NCI-H128 (cell line): ENCODE measurements around the gene TREH.
A peak's percentile ranks its signal among the peaks of the same experiment; 100 is the strongest.
"Not testable (repeated sequence)": the region's sequence is repeated elsewhere in the genome, so short reads cannot be mapped to it uniquely, and the experiment has no call there.

Source experiments
- DNase-seq: peaks from one replicate; lab custom pipeline; 2025; ENCODE audit not compliant: unreplicated experiment; lab: John Stamatoyannopoulos, UW

The TREH gene

GRCh38 chr11:118697346-118697745 lies 17.9 kb upstream of the TREH start:
- no peak for DNase-seq

GRCh38 chr11:118696673-118697226 lies 17.3 kb upstream of the TREH start:
- DNase-seq: no peak

GRCh38 chr11:118694771-118695170 lies 15.3 kb upstream of the TREH start:
- no peak for DNase-seq

GRCh38 chr11:118694185-118694584 lies 14.7 kb upstream of the TREH start:
- no peak for DNase-seq

GRCh38 chr11:118691926-118692830 lies 12.7 kb upstream of the TREH start:
- no peak for DNase-seq

- no peak for DNase-seq
These were observed 11.3 kb upstream of the TREH start for GRCh38 chr11:118690553-118691304.

DNA sequence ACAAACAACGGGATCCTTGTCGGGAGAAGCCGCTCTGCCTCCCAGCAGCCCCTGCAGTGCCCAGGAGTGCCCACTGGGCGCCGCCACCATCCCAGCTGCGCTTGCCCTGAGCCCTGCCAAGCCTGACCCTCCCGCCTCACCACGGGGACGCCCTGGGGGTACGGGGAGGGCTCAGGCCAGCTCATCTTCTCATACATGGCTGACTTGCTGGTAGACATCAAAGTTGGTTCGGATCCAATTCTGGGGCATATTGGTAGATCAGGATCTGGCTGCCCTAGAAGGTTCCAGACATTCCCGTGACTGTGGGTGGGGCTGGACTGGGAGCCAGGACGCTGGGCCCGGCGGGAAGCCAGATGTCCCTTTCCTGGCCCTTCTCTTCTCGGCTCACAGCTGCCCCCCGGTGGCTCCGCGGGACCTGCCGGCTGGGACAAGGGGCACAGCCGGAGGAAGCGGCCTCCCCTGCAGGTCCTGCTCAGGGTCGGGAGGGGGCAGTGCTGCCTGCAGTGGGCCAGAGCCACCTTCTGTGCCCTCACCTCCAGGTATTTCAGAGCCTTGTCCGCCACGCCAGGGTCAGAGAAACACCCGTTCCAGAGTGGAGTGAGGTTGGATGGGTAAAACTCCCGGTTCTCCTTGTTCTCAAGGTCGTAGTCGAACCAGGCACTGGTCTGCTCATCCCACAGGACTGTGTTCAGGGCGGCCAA lies 10.6 kb upstream of the TREH start:
- DNase-seq: peak; percentile 61

- no peak for DNase-seq
These were observed 10.0 kb upstream of the TREH start for GRCh38 chr11:118689503-118689851.

GRCh38 chr11:118688851-118689502 lies 9.5 kb upstream of the TREH start:
- no peak for DNase-seq

DNA sequence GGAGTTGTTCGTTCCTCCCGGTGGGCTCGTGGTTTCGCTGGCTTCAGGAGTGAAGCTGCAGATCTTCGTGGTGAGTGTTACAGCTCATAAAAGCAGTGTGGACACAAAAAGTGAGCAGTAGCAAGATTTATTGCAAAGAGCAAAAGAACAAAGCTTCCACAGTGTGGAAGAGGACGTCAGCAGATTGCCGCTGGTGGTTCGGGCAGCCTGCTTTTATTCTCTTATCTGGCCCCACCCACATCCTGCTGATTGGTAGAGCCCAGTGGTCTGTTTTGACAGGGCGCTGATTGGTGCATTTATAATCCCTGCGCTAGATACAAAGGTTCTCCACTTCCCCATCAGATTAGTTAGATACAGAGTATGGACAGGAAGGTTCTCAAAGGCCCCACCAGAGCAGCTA lies 8.9 kb upstream of the TREH start:
- DNase-seq: not testable (repeated sequence)

- no peak for DNase-seq
These were observed 8.5 kb upstream of the TREH start for GRCh38 chr11:118687906-118688305.

- no peak for DNase-seq
These were observed 4.7 kb upstream of the TREH start for GRCh38 chr11:118684187-118684586.

DNA sequence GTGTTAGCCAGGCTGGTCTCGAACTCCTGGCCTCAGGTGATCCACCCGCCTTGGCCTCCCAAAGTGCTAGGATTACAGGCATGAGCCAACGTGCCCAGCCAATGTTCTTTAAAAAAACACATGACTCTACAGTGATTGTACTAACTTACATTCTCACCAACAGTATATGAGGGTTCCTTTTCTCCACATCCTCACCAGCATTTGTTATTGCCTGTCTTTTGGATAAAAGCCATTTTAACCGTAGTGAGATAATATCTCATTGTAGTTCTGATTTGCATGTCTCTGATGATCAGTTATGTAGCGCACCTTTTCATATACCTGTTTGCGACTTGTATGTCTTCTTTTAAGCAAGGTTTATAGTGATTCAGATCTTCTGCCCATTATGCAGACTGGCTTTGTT lies 3.5 kb upstream of the TREH start:
- DNase-seq: not testable (repeated sequence)

GRCh38 chr11:118682372-118682771 lies 2.9 kb upstream of the TREH start:
- DNase-seq: no peak

DNA sequence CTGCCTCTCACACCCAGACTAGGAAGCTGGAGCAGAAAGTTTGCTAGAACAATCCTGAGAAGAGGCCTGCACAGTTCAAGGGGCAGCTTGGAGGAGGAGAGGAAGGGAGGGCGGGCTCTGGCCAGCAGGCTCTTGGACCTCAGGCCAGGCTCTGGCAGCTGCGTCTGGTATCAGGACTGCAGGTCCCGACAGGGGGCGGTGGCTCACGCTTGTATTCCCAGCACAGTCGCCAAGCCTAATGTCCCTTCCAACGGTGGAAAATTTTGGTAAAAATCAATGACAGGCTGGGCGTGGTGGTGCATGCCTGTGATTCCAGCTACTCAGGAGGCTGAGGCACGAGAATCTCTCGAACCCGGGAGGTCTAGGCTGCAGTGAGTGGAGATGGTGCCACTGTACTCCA lies 542 bp downstream of the TREH start:
- not testable (repeated sequence) for DNase-seq

GRCh38 chr11:118677977-118678376 lies 1.5 kb downstream of the TREH start:
- DNase-seq: no peak

GRCh38 chr11:118674082-118674435 lies 5.4 kb downstream of the TREH start:
- DNase-seq: no peak

- no peak for DNase-seq
These were observed 5.9 kb downstream of the TREH start for GRCh38 chr11:118673361-118674081.

GRCh38 chr11:118672846-118673245 lies 6.6 kb downstream of the TREH start:
- no peak for DNase-seq

- no peak for DNase-seq
These were observed 8.2 kb downstream of the TREH start for GRCh38 chr11:118671254-118671653.
